K562 (cell line): ENCODE results near the gene CACNG6. TPM values are rescaled to one million over a fixed set of nuclear protein-coding genes. Genes with fewer than 3 reads are reported as not detected.
A peak's percentile ranks its signal among the peaks of the same experiment; 100 is the strongest.

Experiments used
- ATAC-seq: fragments of 200-7000 bp; cut with Tn5 transposase; 3 replicates; pipeline ENCODE4 v1.9.1; 2020; ENCODE audit warnings: moderate library complexity
- BruUV-seq: library from RNA; stranded (reverse); fragments of 400-500 nt; replicated peaks from 2 replicates; lab custom pipeline; 2021; lab: Mats Ljungman, UMichigan
- CTCF ChIA-PET: fragments of 300-600 bp; formaldehyde crosslinking; extraction: SDS; loops from one replicate; lab custom pipeline; 2021; ENCODE audit warnings: low intra/inter-chr PET ratio; lab: Yijun Ruan, JAX
- POLR2A ChIA-PET: fragments of 300-600, 350-650 bp; sonication (Branson Sonifier 250); formaldehyde crosslinking; extraction: SDS; loops from one replicate; lab custom pipeline; 2021; ENCODE audit warnings: antibody characterized with exemption, inconsistent platforms; lab: Yijun Ruan, JAX
- DNase-seq, 4 experiments: peaks; one replicate each; pipeline versions ENCODE4 v3.0.0 to v3.0.0-alpha.2; 2011 to 2018; ENCODE audit warnings: low spot score in 3 of 4, mixed read lengths in 3 of 4; ENCODE audit errors: extremely low read depth in 1 of 4
- FAIRE-seq: peaks from 2 replicates; lab custom pipeline; 2011; peaks lifted over from hg19 to GRCh38; lab: Jason Lieb, UNC
- H2AFZ ChIP-seq: 2 replicates; pipeline ENCODE4 v1.6.0; 2011; ENCODE audit warnings: low read depth, low read length, control low read depth, inconsistent platforms
- H3K27ac ChIP-seq: fragments of 200-600 bp; 3 replicates; pipeline ENCODE4 v1.8.0; 2011; ENCODE audit warnings: low read depth, mild to moderate bottlenecking, control low read depth, inconsistent platforms, low read length, moderate library complexity, mixed read lengths; ENCODE audit errors: extremely low read depth
- H3K27me3 ChIP-seq, 2 experiments: fragments of 300-600 bp in 1 of 2; 2 replicates in 1 of 2; 3 replicates in 1 of 2; pipeline versions ENCODE4 v1.6.0 to v1.8.0; 2011; ENCODE audit warnings: inconsistent platforms in 2 of 2, low read length in 2 of 2, mild to moderate bottlenecking in 1 of 2, mixed read lengths in 1 of 2, moderate library complexity in 1 of 2; ENCODE audit not compliant: control insufficient read depth in 2 of 2, insufficient read depth in 2 of 2
- H3K36me3 ChIP-seq: fragments of 300-600 bp; 3 replicates; pipeline ENCODE4 v1.8.0; 2011; ENCODE audit warnings: mild to moderate bottlenecking, low read length, inconsistent platforms; ENCODE audit not compliant: control insufficient read depth, insufficient read depth
- H3K4me1 ChIP-seq, 2 experiments: fragments of 200-600 bp in 1 of 2; replicated peaks in 1 of 2; 2 replicates in 1 of 2; 3 replicates in 1 of 2; pipeline versions ENCODE4 v1.5.1 to v1.8.0; 2011; ENCODE audit warnings: inconsistent platforms in 2 of 2, low read length in 2 of 2, mild to moderate bottlenecking in 1 of 2, mixed read lengths in 1 of 2, moderate library complexity in 1 of 2; ENCODE audit not compliant: control insufficient read depth in 2 of 2, insufficient read depth in 2 of 2
- H3K4me2 ChIP-seq: 2 replicates; pipeline ENCODE4 v1.6.1; 2011; ENCODE audit warnings: low read length, control low read depth, inconsistent platforms, mixed read lengths; ENCODE audit not compliant: insufficient read depth
- H3K4me3 ChIP-seq: fragments of 200-600 bp; sonication (generic), shearing (Covaris generic); 2 replicates; pipeline ENCODE4 v1.5.1; 2016; ENCODE audit warnings: control low read depth, inconsistent platforms
- H3K79me2 ChIP-seq: fragments of 200-600 bp; 3 replicates; pipeline ENCODE4 v1.8.0; 2011; ENCODE audit warnings: low read length, inconsistent platforms; ENCODE audit not compliant: control insufficient read depth, insufficient read depth
- H3K9ac ChIP-seq, 2 experiments: 2 replicates each; pipeline versions ENCODE4 v1.6.0 to v1.6.1; 2011; ENCODE audit warnings: low read depth in 2 of 2, low read length in 2 of 2, control low read depth in 1 of 2, inconsistent platforms in 1 of 2, mild to moderate bottlenecking in 1 of 2, mixed read lengths in 1 of 2; ENCODE audit not compliant: insufficient read depth in 1 of 2
- H3K9me1 ChIP-seq: one replicate; pipeline ENCODE4 v1.6.0; 2011; ENCODE audit warnings: inconsistent platforms, mild to moderate bottlenecking, low read length, moderate library complexity; ENCODE audit not compliant: control insufficient read depth, insufficient read depth
- H3K9me3 ChIP-seq: replicated peaks from 2 replicates; pipeline ENCODE4 v1.5.1; 2011; ENCODE audit warnings: low read depth, low read length, inconsistent platforms; ENCODE audit not compliant: control insufficient read depth, insufficient read depth
- H4K20me1 ChIP-seq: replicated peaks from 2 replicates; pipeline ENCODE4 v1.6.1; 2011; ENCODE audit warnings: low read length, inconsistent platforms, mixed read lengths; ENCODE audit not compliant: control insufficient read depth, insufficient read depth
- ATF4 ChIP-seq: fragments of 450-650 bp; formaldehyde crosslinking; IDR thresholded peaks from 2 replicates; pipeline ENCODE4 v1.4.0; 2022; ENCODE audit warnings: mild to moderate bottlenecking, moderate library complexity
- HBP1 ChIP-seq: fragments of 450-650 bp; formaldehyde crosslinking; IDR thresholded peaks from 2 replicates; pipeline ENCODE4 v1.4.0; 2022; ENCODE audit warnings: missing genetic modification characterization
- JUND ChIP-seq, 2 experiments: IDR thresholded peaks; 2 replicates in 1 of 2; 3 replicates in 1 of 2; pipeline ENCODE4 v1.6.1; 2011; ENCODE audit warnings: borderline replicate concordance in 2 of 2, low read depth in 2 of 2, low read length in 2 of 2, improper control_type of control experiment in 1 of 2, missing biosample characterization in 1 of 2, missing genetic modification characterization in 1 of 2, missing genetic modification reagents in 1 of 2
- KDM1A ChIP-seq, 2 experiments: fragments of 450-650 bp; IDR thresholded peaks; 2 replicates each; pipeline ENCODE4 v1.6.1; 2016; ENCODE audit warnings: mild to moderate bottlenecking in 2 of 2
- ZFP36 ChIP-seq: fragments of 150-350 bp; IDR thresholded peaks from 2 replicates; pipeline ENCODE4 v1.6.1; 2018; ENCODE audit warnings: low read length, low read depth; ENCODE audit not compliant: partially characterized antibody
- WGBS: fragments of 100-300 bp; shearing (Covaris generic); methylation state at CpG from one replicate; pipeline ENCODE4 v1.1.6; 2016; ENCODE audit warnings: low coverage, mixed read lengths; ENCODE audit not compliant: insufficient coverage; ENCODE audit errors: missing lambda C conversion rate; 5-methylcytosine and 5-hydroxymethylcytosine counted together
- in situ Hi-C: fragments of 300-500 bp; cut with MboI; formaldehyde crosslinking; loops from 4 replicates; pipeline ENCODE4 v1.15.0; 2018; ENCODE audit warnings: inconsistent platforms, mixed read lengths
- intact Hi-C: fragments of 100-400 bp; cut with micrococcal nuclease; formaldehyde crosslinking; loops from 2 replicates; pipeline ENCODE4 v1.14.2; 2022
- polyA plus RNA-seq, 8 experiments: library from polyadenylated mRNA; depleted of rRNA in 4 of 8; stranded (reverse) in 5 of 8; unstranded in 3 of 8; fragments of >200 nt; fragmentation: Nextera tagmentation in 2 of 8; fragmentation: Illumina TruSeq in 1 of 8; extraction: Ambion mirVana in 2 of 8; extraction: Trizol in 1 of 8; gene quantifications; 2 replicates each; pipeline versions ENCODE4 v1.2.1 to v1.2.3, GENCODE V29; 2011 to 2014; ENCODE audit warnings: inconsistent platforms in 1 of 8, missing spikeins in 1 of 8
- total RNA-seq, 7 experiments: library from RNA; depleted of rRNA in 6 of 7; stranded (reverse); fragments of >200 nt in 6 of 7; fragmentation: Illumina TruSeq in 2 of 7; extraction: Trizol in 2 of 7; gene quantifications; 2 replicates each; pipeline versions ENCODE4 v1.2.1 to v1.2.3, GENCODE V29; 2011 to 2021; ENCODE audit warnings: low replicate concordance in 1 of 7

Gene CACNG6
- total and polyA plus RNA-seq, 9 of the 15 experiments (the other 6 are each of a cell fraction or from before 2014, with no cell fraction given) = not detected

- Histone ChIP-seq H3K4me1 (no peaks in the 10 kb centered on the region), H2AFZ (no peak overlapping the region), H3K4me3 (no peak overlapping the region), H3K27me3 (peaks cover 22 to 29% of the 10 kb centered on the region in 2 experiments; a peak in 4 of 5 replicates), H3K36me3 (no peaks in the 10 kb centered on the region), H3K9me3 (no peaks in the 10 kb centered on the region), H3K9ac (no peak overlapping the region), H3K79me2 (no peaks in the 10 kb centered on the region), H3K27ac (no peak overlapping the region), H3K9me1 (no peaks in the 10 kb centered on the region)
- FAIRE-seq (no peak), DNase-seq (no peak), ATAC-seq (no peak)
- in situ Hi-C loops = no loop called here
- intact Hi-C loops = no loop called here
- CTCF ChIA-PET = no interaction called here
- TF ChIP-seq ZFP36 = no peak
- peak in 1 of 2 experiments; percentile 66; a peak in 1 of 4 replicates for TF ChIP-seq KDM1A (IDR thresholded peaks at IDR 0.05)
- TF ChIP-seq, all 486 proteins: peak for 1
- H3K4me2 ChIP-seq = no peak overlapping the region
- 3% methylated on average over 6 of the region's 22 CpGs for WGBS
- no TSS peak for BruUV-seq
- 0 out of 2 replicates have a peak, but pooled peaks cover 3% of the 10 kb centered on the region for H4K20me1 ChIP-seq
- POLR2A ChIA-PET = interaction anchor here (0.6 kb wide), 1 partner anchor 19 kb away, joined by 3 read pairs; no protein-coding TSS in a partner anchor
These were observed 32.3 kb upstream of the CACNG6 start for GRCh38 chr19:53958823-53959757.

- H3K4me3 ChIP-seq = no peak overlapping the region
- in situ Hi-C loops = no loop called here
These were observed 31.2 kb upstream of the CACNG6 start for GRCh38 chr19:53960187-53960586.

More at GRCh38 chr19:53960187-53960586, 31.2 kb upstream of the CACNG6 start:
- CTCF ChIA-PET = no interaction called here
- Histone ChIP-seq H3K9me1 (no peaks in the 10 kb centered on the region), H3K4me2 (no peak overlapping the region), H3K27ac (no peak overlapping the region), H2AFZ (no peak overlapping the region), H3K79me2 (no peaks in the 10 kb centered on the region)
- intact Hi-C loops = no loop called here
- no peak for ATAC-seq
- POLR2A ChIA-PET = interaction anchor here (0.6 to 0.7 kb wide), 2 partner anchors 31 to 1771 kb away, joined by 4 read pairs; no protein-coding TSS in a partner anchor
- 0% methylated on average over 10 of the region's 10 CpGs for WGBS
- TF ChIP-seq JUND (IDR thresholded peaks at IDR 0.05; ENCODE audit: borderline replicate concordance, low read depth, low read length) = no peak
- no peak for TF ChIP-seq JUND (tag; IDR thresholded peaks at IDR 0.05; ENCODE audit: borderline replicate concordance, low read depth, low read length)
- no peak for TF ChIP-seq ATF4
- TF ChIP-seq HBP1 (CRISPR knock-in tag) = no peak
- TF ChIP-seq, all 486 proteins: peak for 0
- FAIRE-seq = no peak
- Histone ChIP-seq H3K4me1 (no peaks in the 10 kb centered on the region), H3K27me3 (peaks cover 29 to 40% of the 10 kb centered on the region in 2 experiments; a peak in 4 of 5 replicates), H3K9ac (no peak overlapping the region), H3K36me3 (no peaks in the 10 kb centered on the region), H3K9me3 (no peaks in the 10 kb centered on the region), H4K20me1 (0 out of 2 replicates have a peak, but pooled peaks cover 3% of the 10 kb centered on the region)
- no TSS peak for BruUV-seq
- no peak for DNase-seq
